A549 treated with CpdA at 1 μM for 4 hours (cell line): ENCODE results near the gene NAIP. TPM values are rescaled to one million over a fixed set of nuclear protein-coding genes. Genes with fewer than 3 reads are reported as not detected.

Experiments
- total RNA-seq: library from RNA; stranded (reverse); fragments of 200-300 nt; extraction: Qiagen RNA extraction; gene quantifications from 5 replicates; pipeline ENCODE4 v1.2.3, GENCODE V29; 2022; ENCODE audit warnings: low read depth

The NAIP gene
- total RNA-seq, result 0.51 to 0.63 TPM (median 0.52 TPM) in 5 replicates

GRCh38 chr5:71025289-71025953 is at the start of gene NAIP:
NAIP (minus strand) TSS chr5:71025339; CDS start chr5:71012915, 12,424 bp downstream.

GRCh38 chr5:71067262-71067928 is 42.3 kb upstream of the NAIP start, which contains the start of gene GTF2H2:
GTF2H2 (minus strand) TSS chr5:71067676; CDS start chr5:71062763, 4,913 bp downstream.

Other genes starting within 250 kb of the NAIP start
- 0.74 to 2.3 TPM (median 1.3 TPM) in 5 replicates for gene SERF1A, start 124.7 kb downstream of the NAIP start, total RNA-seq
- 50.5 to 67.7 TPM (median 57.2 TPM) in 5 replicates for gene SMN1, start 100.3 kb downstream of the NAIP start, total RNA-seq
- gene GTF2H2, start 42.3 kb upstream of the NAIP start, total RNA-seq, result 9.4 to 19.1 TPM (median 9.9 TPM) in 5 replicates